HG02943 (cell line): ENCODE data around the gene TBL1X.

Experiments used
- ATAC-seq: cut with Tn5 transposase; IDR thresholded peaks from one replicate; pipeline ENCODE4 v1.9.1; 2021; ENCODE audit warnings: mild to moderate bottlenecking, low read depth, moderate library complexity; ENCODE audit not compliant: unreplicated experiment

The TBL1X gene

DNA sequence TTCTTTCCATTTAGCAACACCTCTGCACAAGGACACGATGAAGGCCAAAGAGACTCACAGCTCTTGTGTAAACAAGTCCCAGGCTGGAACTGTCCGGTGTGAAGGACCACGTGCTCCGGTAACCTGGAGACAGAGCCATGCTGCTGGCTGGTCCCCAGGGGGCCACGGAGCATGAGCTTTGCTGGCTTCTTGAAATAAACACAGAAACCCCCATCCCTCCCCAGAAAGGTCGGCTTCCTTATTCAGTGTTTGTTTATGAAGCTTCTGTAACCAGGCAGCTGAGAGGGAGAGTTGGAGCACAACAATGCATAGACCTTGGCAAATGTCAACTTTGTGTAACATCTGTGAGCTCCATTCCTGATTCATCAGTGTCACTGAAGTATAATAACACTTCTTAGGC is 191.4 kb downstream of the TBL1X start:
- ATAC-seq = no peak

- no peak for ATAC-seq
Observed at GRCh38 chrX:9656871-9657270, 192.0 kb downstream of the TBL1X start.

- ATAC-seq = no peak
Observed at GRCh38 chrX:9657590-9658256, 192.9 kb downstream of the TBL1X start.

- no peak for ATAC-seq
Observed at GRCh38 chrX:9658409-9658808, 193.6 kb downstream of the TBL1X start.

DNA sequence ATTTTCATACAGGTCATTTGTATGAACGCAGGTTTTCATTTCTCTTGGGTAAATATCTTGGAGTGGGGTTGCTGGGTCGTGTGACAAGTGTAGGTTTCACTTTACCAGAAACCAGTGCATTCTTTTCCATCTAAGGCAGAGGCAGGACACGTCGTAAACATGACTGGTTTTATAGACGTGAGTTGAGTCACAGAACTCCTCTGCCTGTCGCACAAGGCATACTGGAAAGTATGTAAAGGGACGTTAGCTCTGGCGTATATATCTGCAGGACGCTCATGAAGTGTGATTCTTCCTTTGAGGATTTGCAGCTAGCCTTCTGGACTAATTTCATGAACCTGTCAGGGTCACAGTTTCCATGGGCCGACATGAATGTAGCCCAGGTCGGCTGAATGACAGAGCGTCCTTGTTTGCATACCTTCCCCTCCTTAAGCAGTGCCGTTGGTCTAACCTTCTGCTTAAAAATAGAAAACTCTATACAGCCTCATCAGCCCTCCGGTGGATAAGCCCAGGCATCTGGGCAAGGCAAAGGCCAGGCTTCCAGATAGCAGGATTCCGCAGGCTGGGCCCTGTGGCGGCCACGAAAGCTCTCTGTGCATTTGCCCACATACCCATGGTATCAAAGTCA is 194.8 kb downstream of the TBL1X start:
- ATAC-seq = no peak

- ATAC-seq = no peak
Observed at GRCh38 chrX:9662148-9662547, 197.3 kb downstream of the TBL1X start.

DNA sequence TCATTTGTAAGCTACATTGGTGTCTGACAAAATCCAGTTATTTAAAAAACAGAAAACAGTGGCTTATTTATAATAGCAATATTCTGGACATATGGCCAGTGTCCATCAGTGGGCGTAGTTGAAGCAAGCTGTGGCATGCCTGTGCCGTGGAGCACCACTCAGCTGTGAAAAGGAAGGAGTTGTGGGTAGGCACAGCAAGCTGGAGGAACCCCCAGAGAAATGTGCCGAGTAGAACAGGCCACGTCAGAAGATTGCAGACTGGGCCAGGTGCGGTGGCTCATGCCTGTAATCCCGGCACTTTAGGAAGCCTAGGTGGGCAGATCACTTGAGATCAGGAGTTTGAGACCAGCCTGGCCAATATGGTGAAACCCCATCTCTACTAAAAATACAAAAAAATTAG is 198.4 kb downstream of the TBL1X start:
- no peak for ATAC-seq

GRCh38 chrX:9664224-9664623 is 199.4 kb downstream of the TBL1X start:
- no peak for ATAC-seq

- ATAC-seq = no peak
Observed at GRCh38 chrX:9665113-9665512, 200.3 kb downstream of the TBL1X start.

DNA sequence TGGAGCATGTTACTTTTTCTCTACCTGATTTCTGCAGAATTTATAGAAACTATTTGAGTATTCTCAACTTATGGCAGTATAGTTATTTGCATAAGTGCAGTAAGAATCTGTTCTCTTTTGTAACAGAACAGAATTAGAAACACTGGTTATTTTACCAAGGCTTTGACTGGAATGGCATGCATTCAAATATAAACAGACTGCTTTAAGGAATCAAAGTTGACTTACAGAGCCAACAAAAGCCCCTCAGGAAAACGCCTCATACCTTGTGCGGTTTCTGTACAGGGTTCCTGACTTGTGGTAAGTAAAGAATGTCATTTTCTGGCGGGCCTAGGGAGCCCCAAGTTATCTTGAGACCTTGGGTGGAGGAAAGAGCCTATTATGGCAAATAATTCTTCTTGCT is 203.7 kb downstream of the TBL1X start:
- ATAC-seq = no peak

DNA sequence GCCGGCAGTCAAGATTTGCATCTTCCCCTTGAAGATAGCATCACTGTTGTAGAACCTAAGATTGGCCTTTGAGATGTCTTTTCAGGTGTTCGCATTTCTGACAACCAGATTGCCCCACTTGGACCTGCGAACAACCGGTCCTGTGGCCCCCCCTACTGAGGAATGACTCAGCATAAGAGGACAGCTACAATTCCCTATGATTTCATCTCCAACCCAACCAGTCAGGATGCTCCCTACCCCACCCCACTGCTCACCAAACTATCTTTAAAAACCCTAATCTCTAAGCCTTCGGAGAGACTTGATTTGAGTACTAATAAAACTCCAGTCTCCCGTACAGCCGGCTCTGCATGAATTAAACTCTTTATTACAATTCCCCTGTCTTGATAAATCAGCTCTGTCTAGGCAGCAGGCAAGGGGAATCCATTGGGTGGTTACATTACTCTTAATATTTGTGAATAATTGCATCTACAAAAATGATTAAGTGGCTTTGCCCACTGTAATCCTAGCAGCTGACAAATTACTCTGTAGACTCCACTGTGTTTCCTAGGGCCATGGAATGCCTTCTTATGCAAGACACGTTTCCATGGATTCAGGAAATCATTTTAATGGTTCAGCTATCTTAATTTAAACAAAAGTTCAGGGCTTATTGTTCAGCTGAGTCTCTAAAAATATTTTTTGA is 205.4 kb downstream of the TBL1X start:
- no peak for ATAC-seq

- no peak for ATAC-seq
Observed at GRCh38 chrX:9671998-9672397, 207.1 kb downstream of the TBL1X start.

- ATAC-seq = no peak
Observed at GRCh38 chrX:9676306-9676705, 211.4 kb downstream of the TBL1X start.

DNA sequence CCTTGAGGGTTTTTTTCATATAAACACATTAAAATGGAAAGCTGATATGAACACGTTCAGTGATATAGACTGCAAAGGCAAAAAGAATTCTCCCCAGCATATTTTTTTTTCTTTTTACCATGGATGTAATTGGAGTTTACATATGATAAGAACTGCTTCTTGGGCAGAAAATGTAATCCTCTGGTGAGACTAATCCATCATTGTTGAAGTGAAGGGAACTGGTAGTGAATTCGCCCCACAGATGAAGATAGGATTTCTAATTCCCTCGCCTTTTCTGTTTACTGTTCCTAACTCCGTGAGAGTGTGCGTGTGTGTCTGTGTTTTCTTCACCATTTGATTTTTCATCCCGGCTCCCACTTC is 211.9 kb downstream of the TBL1X start:
- no peak for ATAC-seq

GRCh38 chrX:9677098-9677739 is 212.4 kb downstream of the TBL1X start:
- peak; percentile 99 for ATAC-seq

DNA sequence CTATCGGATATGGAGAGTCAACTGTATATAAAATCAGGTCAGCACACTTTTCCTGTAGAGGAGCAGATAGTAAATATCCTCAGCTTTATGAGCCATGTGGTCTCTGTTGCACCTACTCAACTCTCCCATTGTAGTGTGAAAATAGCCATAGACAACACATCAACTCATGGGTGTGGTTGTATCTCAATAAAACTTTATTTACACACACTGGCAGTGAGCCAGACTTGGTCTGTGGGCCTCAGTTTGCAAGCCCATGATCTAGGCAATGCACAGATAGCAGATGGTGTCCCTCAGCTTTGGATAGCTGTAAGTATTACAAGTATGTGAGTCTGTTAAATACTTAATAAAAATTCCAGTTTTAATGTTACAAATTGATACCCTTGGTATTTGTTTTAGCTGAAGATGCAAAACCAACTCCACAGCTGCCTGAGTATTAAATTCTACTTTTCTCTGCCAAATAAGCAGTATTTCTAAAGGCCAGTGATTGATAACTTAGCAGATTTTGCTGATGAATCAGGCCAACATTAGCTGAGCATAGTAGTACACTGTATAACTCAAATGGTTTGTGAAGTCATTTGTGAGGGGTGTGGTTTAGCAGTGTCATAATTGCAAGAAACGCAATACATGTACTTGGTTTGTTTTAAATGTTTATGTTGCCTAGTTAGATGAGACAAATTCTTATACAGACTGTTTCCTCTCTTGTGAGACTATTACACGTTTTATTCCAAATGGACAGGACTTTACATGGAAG is 213.5 kb downstream of the TBL1X start:
- ATAC-seq = no peak

DNA sequence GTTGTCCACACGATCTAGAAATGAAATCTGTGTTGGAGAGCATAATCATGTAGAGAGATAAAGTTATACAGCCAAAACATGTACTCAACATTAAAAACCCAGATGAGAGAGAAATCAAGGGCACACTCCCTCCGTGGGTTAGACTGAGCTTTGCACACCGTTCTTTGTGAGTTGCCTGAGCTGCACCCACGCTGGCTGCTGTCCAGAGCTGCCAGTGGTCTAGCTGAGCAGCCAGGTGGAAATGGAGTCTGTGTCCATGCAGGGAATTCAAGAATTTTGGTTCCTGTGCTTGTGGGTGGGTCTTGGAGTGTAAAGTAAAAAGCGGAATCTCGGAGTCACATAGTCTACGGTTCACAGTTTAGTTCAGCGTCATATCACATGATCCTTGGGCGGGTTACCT is 216.2 kb downstream of the TBL1X start:
- ATAC-seq = no peak

- ATAC-seq = no peak
Observed at GRCh38 chrX:9681422-9681821, 216.6 kb downstream of the TBL1X start.

DNA sequence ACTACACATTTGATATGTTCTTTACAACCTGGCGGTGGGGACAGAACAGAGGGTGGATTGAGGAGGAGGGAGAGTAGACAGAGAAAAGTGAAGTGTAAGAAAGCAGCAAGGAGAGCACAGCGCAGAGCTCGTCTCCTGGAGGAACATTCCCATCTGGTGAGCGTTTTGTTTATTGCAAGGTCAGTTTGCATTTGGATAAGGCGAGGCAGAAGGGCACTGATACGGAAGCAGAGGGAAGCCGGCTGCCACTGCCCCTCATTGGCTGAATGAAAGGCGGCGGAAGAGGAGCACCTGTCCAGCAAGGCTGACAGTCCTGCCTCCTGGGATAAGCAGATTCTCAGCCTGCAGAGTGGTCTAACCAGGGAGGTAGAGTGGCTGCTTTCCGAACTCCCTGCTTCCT is 217.6 kb downstream of the TBL1X start:
- no peak for ATAC-seq

DNA sequence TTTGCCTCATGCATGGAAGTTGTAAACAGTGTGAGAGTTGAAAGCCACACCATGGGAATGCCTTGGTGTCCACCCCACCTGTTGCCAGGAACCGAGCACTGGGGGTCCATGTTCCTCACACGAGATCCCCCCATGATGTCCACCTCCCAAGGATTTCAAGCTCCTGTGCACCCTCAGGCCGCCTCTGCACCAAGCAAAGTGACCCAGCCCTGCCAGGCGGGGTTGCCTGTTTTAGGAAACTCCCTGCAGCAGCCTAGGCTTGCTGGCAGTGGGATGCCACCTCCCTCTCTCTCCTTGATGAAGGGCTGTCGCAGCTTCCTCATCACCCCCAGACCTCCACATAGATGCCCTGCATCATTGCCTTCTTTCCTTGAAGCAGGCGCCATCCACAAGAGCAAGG is 218.0 kb downstream of the TBL1X start:
- ATAC-seq = no peak

DNA sequence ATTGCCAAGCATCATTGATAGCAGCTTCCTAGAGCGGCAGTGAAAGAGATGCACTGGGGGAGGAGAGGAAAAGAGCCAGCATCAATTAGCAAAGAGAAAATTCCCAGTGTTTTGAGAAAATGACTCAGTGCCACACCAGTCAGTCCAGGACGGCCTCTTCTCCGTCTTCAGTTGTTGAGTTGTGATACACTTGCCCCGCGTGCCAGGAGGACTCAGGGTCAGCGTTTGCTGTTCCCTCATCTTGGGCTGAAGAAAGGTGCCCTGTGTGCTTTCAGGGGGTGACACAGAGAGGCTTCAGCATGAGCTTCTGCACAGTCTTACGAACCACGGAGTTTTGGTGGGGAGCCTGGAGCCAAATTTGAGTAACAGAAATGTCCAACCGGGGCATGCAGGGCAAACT is 218.5 kb downstream of the TBL1X start:
- no peak for ATAC-seq
